Testis (tissue), 2 donors: ENCODE results near the gene ELMO2.

Experiments
- POLR2A ChIP-seq: fragments of 450-650 bp; IDR thresholded peaks from one replicate; pipeline ENCODE4 v1.6.1; 2017; ENCODE audit warnings: antibody characterized with exemption, mild to moderate bottlenecking, moderate library complexity
- TF ChIP-seq, protein P1 (sequence below), 3 experiments: fragments of 450-650 bp in 2 of 3; fragments of 200-600 bp in 1 of 3; sonication (generic) in 1 of 3; IDR thresholded peaks; one replicate each; pipeline ENCODE4 v1.5.1; 2016 to 2019; ENCODE audit warnings: antibody characterized with exemption in 3 of 3, mild to moderate bottlenecking in 2 of 3, moderate library complexity in 1 of 3

DNA sequence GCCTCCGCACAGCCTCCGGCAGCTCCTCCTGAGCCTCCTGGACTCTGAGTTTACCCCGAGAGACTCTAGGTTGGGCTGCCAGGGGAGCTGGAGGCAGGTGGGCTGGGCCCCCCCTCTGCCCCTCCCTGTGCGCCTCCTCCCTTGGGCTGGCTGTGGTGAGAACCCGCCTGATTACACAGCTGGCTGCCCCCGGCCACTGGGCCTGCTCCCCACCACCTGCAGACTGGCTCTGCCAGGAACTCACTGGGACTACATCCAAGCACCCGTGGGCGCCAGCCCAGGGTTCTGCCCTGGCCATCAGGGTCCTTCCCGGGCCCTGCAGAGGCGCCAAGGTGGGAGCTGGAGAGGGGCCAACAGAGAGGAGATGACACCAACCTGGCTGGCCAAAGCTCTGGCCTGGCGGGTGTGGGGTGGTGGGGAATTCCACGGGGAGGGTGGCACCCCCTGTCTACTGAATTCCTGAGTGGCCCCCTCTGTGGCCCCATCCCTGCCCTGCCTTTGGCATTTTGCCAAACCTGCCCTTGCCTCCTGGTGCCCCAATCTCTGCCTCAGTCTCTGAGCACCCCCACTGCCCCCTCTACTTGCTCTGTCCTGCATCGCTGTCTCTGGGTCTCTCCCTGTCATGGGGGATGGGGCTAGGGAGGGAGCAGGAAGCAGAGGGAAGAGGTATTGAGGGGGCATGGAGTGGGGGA, 76.2 kb downstream of the ELMO2 start:
- TF ChIP-seq, protein P1, sequence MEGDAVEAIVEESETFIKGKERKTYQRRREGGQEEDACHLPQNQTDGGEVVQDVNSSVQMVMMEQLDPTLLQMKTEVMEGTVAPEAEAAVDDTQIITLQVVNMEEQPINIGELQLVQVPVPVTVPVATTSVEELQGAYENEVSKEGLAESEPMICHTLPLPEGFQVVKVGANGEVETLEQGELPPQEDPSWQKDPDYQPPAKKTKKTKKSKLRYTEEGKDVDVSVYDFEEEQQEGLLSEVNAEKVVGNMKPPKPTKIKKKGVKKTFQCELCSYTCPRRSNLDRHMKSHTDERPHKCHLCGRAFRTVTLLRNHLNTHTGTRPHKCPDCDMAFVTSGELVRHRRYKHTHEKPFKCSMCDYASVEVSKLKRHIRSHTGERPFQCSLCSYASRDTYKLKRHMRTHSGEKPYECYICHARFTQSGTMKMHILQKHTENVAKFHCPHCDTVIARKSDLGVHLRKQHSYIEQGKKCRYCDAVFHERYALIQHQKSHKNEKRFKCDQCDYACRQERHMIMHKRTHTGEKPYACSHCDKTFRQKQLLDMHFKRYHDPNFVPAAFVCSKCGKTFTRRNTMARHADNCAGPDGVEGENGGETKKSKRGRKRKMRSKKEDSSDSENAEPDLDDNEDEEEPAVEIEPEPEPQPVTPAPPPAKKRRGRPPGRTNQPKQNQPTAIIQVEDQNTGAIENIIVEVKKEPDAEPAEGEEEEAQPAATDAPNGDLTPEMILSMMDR (IDR thresholded peaks at IDR 0.05) = no peak
- TF ChIP-seq POLR2A = no peak
